Measurements from ENCODE around the gene TMSB4X. TPM values are rescaled to one million over a fixed set of nuclear protein-coding genes. Genes with fewer than 3 reads are reported as not detected.

Gene TMSB4X
- total and polyA plus RNA-seq, 4 donors: 4,686 to 9,527 (median 8,202) TPM

- Histone ChIP-seq H3K27ac (ENCODE audit: low read depth in 1 of 2, low read length in 1 of 2) (peak overlapping the region; percentile 54 to 84), H3K4me1 (ENCODE audit: control insufficient read depth in 5 of 5, insufficient read depth in 5 of 5, low read length in 5 of 5) (peaks cover 0 to 7% (median 0%) of the 10 kb centered on the region in 5 donors), H3K9me3 (ENCODE audit: control insufficient read depth in 4 of 4, insufficient read depth in 3 of 4, low read length in 3 of 4) (peaks cover 0 to 2% (median 0%) of the 10 kb centered on the region in 4 donors), H3K9ac (ENCODE audit: insufficient read depth in 1 of 2, low read length in 2 of 2) (peak overlapping the region in 1 of 2 donors; percentile 2), H3K27me3 (ENCODE audit: control insufficient read depth in 3 of 3, insufficient read depth in 3 of 3, low read length in 2 of 3) (peaks cover 0 to 5% (median 5%) of the 10 kb centered on the region in 3 donors), H3K36me3 (ENCODE audit: control insufficient read depth in 4 of 4, insufficient read depth in 4 of 4, low read length in 4 of 4) (peaks cover 0 to 5% (median 0%) of the 10 kb centered on the region in 4 donors), H3K4me3 (no peak overlapping the region)
- DNase-seq (peak; percentile 57 to 86 (median 82)), ATAC-seq (ENCODE audit: insufficient read depth, low FRiP score) (peak; percentile 24)
- 5 to 29% methylated on average over 11 of the region's 11 CpGs for WGBS, 2 donors
- peak; percentile 38 for TF ChIP-seq CTCF (IDR thresholded peaks at IDR 0.05; ENCODE audit: control extremely low read depth, extremely low read depth)
These were observed 4.2 kb upstream of the TMSB4X start for GRCh38 chrX:12970691-12971202.

GRCh38 chrX:12971282-12972003, 3.5 kb upstream of the TMSB4X start:
- H3K4me1 ChIP-seq (ENCODE audit: control insufficient read depth in 5 of 5, insufficient read depth in 5 of 5, low read length in 5 of 5): peaks cover 0 to 7% (median 0%) of the 10 kb centered on the region in 5 donors

GRCh38 chrX:12972243-12972642, 2.7 kb upstream of the TMSB4X start:
- Histone ChIP-seq H3K36me3 (ENCODE audit: control insufficient read depth in 4 of 4, insufficient read depth in 4 of 4, low read length in 4 of 4) (peaks cover 0 to 10% (median 0%) of the 10 kb centered on the region in 4 donors), H3K9ac (ENCODE audit: insufficient read depth in 1 of 2, low read length in 2 of 2) (no peak overlapping the region), H3K4me1 (ENCODE audit: control insufficient read depth in 5 of 5, insufficient read depth in 5 of 5, low read length in 5 of 5) (peaks cover 0 to 7% (median 0%) of the 10 kb centered on the region in 5 donors), H3K9me3 (ENCODE audit: control insufficient read depth in 4 of 4, insufficient read depth in 3 of 4, low read length in 3 of 4) (peaks cover 0 to 5% (median 0%) of the 10 kb centered on the region in 4 donors), H3K4me3 (no peak overlapping the region), H3K27me3 (ENCODE audit: control insufficient read depth in 3 of 3, insufficient read depth in 3 of 3, low read length in 2 of 3) (peaks cover 0 to 6% (median 5%) of the 10 kb centered on the region in 3 donors), H3K27ac (ENCODE audit: low read depth in 1 of 2, low read length in 1 of 2) (peak overlapping the region; percentile 54 to 66)
- no peak for TF ChIP-seq CTCF (IDR thresholded peaks at IDR 0.05; ENCODE audit: control extremely low read depth, extremely low read depth)
- no peak for ATAC-seq (ENCODE audit: insufficient read depth, low FRiP score)
- DNase-seq: no peak
- WGBS, 2 donors: 29 to 69% methylated on average over 5 to 6 of the region's 6 CpGs

More at GRCh38 chrX:12971282-12972003, 3.5 kb upstream of the TMSB4X start:
- peaks cover 0 to 8% (median 0%) of the 10 kb centered on the region in 4 donors for H3K36me3 ChIP-seq (ENCODE audit: control insufficient read depth in 4 of 4, insufficient read depth in 4 of 4, low read length in 4 of 4)
- no peak for TF ChIP-seq CTCF (IDR thresholded peaks at IDR 0.05; ENCODE audit: control extremely low read depth, extremely low read depth)
- DNase-seq: no peak
- peaks cover 0 to 5% (median 0%) of the 10 kb centered on the region in 4 donors for H3K9me3 ChIP-seq (ENCODE audit: control insufficient read depth in 4 of 4, insufficient read depth in 3 of 4, low read length in 3 of 4)
- H3K4me3 ChIP-seq: no peak overlapping the region
- H3K27ac ChIP-seq (ENCODE audit: low read depth in 1 of 2, low read length in 1 of 2): peak overlapping the region; percentile 54 to 89
- H3K27me3 ChIP-seq (ENCODE audit: control insufficient read depth in 3 of 3, insufficient read depth in 3 of 3, low read length in 2 of 3): peaks cover 0 to 5% (median 5%) of the 10 kb centered on the region in 3 donors
- H3K9ac ChIP-seq (ENCODE audit: insufficient read depth in 1 of 2, low read length in 2 of 2): no peak overlapping the region
- WGBS, 2 donors: 63% methylated on average over 12 of the region's 12 CpGs
- no peak for ATAC-seq (ENCODE audit: insufficient read depth, low FRiP score)
